ENCODE results near the gene PGA5. TPM values are rescaled to one million over a fixed set of nuclear protein-coding genes. Genes with fewer than 3 reads are reported as not detected.
"Not testable (repeated sequence)": the region's sequence is repeated elsewhere in the genome, so short reads cannot be mapped to it uniquely, and the experiment has no call there.

PGA5 gene
- total and polyA plus RNA-seq, 10 donors, result 0.06 to 3.3 (median 1.4) TPM; not detected in 1

DNA sequence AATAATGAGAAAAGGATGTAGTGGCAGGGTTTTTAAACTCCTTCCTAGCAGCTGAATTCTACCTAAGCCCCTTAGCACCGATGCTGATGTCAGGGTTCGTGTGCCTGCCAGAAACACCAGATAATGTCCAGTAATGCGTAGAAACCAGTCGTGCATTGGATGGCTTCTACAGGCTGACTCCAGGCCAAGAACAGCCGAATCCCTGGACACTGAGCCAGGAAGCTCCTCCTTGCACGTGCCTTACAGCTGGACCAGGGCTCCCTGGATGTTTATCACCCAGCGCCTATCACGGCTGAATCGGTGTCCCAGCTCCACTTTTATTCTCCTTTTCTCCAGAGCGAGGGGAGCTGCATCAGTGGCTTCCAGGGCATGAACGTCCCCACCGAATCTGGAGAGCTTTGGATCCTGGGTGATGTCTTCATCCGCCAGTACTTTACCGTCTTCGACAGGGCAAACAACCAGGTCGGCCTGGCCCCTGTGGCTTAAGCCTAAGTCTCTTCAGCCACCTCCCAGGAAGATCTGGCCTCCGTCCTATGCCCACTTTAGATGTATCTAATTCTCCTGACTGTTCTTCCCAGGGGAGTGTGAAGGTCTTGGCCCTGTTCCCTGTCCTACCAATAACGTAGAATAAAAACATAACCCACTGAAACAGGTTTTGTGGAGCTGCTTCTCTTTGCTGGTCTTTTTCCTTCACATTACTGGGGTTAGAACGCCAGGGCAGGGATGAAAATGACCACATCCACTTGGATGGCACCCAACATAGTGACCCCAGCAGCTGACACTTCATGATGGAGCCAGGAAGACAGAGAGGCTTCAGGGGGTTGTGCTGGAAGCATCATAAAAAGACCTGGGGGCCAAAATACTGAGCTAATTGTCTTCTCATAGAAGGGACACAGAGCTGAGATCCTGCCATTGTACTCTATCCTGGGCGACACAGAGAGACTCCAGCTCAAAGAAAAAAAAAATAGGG is 10.1 kb downstream of the PGA5 start:
- intact Hi-C loops (cut with DNase I; ENCODE audit: low total_unique reads); H3K27ac ChIP-seq; H3K9me3 ChIP-seq; H3K36me3 ChIP-seq; H3K4me1 ChIP-seq; H3K27me3 ChIP-seq (replicated peaks in 1 of 7); H3K4me3 ChIP-seq; DNase-seq: not testable (repeated sequence)
- WGBS, 5 donors, result 70 to 88% (median 82%) methylated on average over 18 to 20 of the region's 20 CpGs

DNA sequence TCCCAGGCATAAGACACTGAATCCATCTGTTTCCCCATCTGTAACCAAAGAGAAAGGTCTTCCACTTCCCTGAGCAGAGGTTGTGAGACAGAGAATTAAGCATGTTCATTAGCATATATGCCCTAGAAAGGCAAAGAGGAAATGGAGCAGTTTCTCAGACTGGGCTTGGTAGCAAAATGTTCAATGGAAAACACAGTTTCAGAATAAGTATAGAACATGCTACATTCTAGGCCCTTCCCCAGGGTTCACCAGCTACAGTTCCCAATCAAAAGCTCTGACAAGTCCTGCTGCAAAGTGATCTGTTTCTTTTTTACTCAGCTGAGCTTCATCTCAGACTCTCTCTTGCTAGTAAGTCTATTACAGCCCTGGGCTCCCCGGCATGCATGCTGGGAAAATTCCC is 11.4 kb downstream of the PGA5 start:
- intact Hi-C loops (cut with DNase I; ENCODE audit: low total_unique reads); H3K27ac ChIP-seq; H3K9me3 ChIP-seq; H3K36me3 ChIP-seq; DNase-seq; H3K27me3 ChIP-seq (replicated peaks in 1 of 7); H3K4me1 ChIP-seq; H3K4me3 ChIP-seq: not testable (repeated sequence)
- WGBS, 5 donors, result 67 to 84% (median 73%) methylated on average over 1 of the region's 1 CpG

DNA sequence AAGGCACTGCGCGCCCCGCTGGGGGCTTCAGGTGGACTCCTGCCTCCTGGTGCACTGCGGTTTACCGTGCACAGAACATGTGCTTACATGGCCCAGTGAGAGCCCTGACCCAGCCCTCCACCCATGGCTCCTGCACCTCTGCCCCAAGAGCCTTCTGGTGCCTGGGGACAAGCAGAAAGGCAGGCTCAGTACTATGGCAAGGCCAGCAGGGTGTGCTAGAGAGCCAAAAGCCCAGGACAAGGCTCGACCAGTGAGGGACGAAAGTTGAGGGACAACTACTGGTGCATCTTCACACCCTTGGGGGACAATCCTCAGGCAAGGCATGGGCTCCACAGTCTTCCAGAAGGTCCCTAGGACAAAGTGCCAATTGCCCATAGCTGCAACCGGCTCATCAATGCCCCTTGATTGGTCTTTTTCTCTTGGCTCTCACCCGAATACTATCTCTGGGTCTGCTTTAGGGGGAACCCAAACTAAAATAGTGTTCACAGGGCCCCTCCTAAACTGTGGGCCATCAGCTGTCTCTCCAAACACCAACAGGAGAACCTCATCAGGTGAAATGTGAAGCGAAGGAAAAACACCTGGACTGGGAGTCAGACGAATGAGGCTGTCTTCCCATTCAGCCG is 13.5 kb downstream of the PGA5 start:
- WGBS, 5 donors, result 60 to 66% (median 61%) methylated on average over 12 of the region's 12 CpGs
- peak; percentile 83 for DNase-seq
- intact Hi-C loops (cut with DNase I; ENCODE audit: low total_unique reads), result no loop called here

DNA sequence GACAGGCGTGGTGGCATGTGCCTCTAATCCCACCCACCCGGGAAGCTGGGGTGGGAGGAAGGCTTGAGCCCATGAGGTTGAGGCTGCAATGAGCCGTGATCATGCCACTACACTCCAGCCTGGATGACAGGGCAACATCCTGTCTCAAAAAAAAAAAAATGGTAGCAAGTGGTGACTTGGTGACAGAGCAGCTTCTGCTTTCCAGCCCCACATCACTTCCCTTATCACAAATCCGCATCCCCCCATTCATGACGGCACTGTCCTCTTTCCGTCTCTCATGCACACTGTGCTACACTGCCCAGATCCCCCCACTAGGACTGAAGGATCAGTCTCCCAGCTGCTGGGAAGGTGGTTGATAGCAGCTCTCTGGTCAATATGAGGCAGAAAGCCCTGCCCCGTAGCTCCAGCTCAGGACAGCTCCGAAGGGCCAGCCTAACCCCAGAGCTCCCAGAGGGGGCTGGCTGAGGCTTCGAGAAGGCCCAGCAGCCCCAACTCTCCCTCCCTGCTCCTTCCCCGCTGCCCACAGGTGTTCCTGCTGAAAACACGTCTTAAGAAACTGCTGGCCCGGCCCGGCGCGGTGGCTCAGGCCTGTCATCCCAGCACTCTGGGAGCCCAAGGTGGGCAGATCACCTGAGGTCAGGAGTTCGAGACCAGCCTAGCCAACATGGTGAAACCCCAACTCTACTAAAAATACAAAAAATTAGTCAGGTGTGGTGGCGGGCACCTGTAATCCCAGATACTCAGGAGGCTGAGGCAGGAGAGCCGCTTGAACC is 15.9 kb downstream of the PGA5 start:
- Histone ChIP-seq H3K4me3 (no peak overlapping the region), H3K9me3 (no peaks in the 10 kb centered on the region), H3K27ac (no peak overlapping the region), H3K36me3 (no peaks in the 10 kb centered on the region), H3K4me1 (no peaks in the 10 kb centered on the region), H3K27me3 (replicated peaks in 1 of 7) (no peaks in the 10 kb centered on the region)
- TF ChIP-seq POLR2A (IDR thresholded peaks at IDR 0.05), result no peak
- TF ChIP-seq, protein P1, sequence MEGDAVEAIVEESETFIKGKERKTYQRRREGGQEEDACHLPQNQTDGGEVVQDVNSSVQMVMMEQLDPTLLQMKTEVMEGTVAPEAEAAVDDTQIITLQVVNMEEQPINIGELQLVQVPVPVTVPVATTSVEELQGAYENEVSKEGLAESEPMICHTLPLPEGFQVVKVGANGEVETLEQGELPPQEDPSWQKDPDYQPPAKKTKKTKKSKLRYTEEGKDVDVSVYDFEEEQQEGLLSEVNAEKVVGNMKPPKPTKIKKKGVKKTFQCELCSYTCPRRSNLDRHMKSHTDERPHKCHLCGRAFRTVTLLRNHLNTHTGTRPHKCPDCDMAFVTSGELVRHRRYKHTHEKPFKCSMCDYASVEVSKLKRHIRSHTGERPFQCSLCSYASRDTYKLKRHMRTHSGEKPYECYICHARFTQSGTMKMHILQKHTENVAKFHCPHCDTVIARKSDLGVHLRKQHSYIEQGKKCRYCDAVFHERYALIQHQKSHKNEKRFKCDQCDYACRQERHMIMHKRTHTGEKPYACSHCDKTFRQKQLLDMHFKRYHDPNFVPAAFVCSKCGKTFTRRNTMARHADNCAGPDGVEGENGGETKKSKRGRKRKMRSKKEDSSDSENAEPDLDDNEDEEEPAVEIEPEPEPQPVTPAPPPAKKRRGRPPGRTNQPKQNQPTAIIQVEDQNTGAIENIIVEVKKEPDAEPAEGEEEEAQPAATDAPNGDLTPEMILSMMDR (IDR thresholded peaks at IDR 0.05 in 8 of 11, conservative IDR thresholded peaks at IDR 0.05 in 3 of 11), result no peak
- TF ChIP-seq POLR2AphosphoS5 (IDR thresholded peaks at IDR 0.05), result no peak
- intact Hi-C loops (cut with DNase I; ENCODE audit: low total_unique reads), result no loop called here
- no peak for DNase-seq
- 80 to 91% (median 86%) methylated on average over 17 to 18 of the region's 18 CpGs for WGBS, 5 donors

More for the DNA sequence above, 13.5 kb downstream of the PGA5 start:
- TF ChIP-seq, protein P1 (IDR thresholded peaks at IDR 0.05 in 8 of 11, conservative IDR thresholded peaks at IDR 0.05 in 3 of 11), result peak; percentile 54 to 90 (median 82)
- no peak for TF ChIP-seq POLR2AphosphoS5 (IDR thresholded peaks at IDR 0.05)
- Histone ChIP-seq H3K4me1 (no peaks in the 10 kb centered on the region), H3K9me3 (no peaks in the 10 kb centered on the region), H3K27ac (no peak overlapping the region), H3K4me3 (no peak overlapping the region), H3K27me3 (replicated peaks in 1 of 7) (no peaks in the 10 kb centered on the region), H3K36me3 (no peaks in the 10 kb centered on the region)

Measured in spleen (tissue), 11 donors.